IMR-90 (cell line): ENCODE measurements around the gene DNAAF3. TPM values are rescaled to one million over a fixed set of nuclear protein-coding genes. Genes with fewer than 3 reads are reported as not detected.
"Not testable (repeated sequence)": the region's sequence is repeated elsewhere in the genome, so short reads cannot be mapped to it uniquely, and the experiment has no call there.

Experiments
- ATAC-seq: fragments of 200-7000 bp; cut with Tn5 transposase; 2 replicates; pipeline ENCODE4 v1.9.1; 2020; ENCODE audit warnings: low read depth, mild to moderate bottlenecking, moderate library complexity
- BruUV-seq: library from RNA; stranded (reverse); fragments of 400-500 nt; replicated peaks from 2 replicates; lab custom pipeline; 2021; lab: Mats Ljungman, UMichigan
- CTCF ChIA-PET: fragments of 300-600 bp; formaldehyde crosslinking; extraction: SDS; loops from one replicate; lab custom pipeline; 2021; ENCODE audit warnings: antibody characterized with exemption; lab: Yijun Ruan, JAX
- POLR2A ChIA-PET: fragments of 300-600 bp; sonication (Branson Sonifier 250); formaldehyde crosslinking; loops from one replicate; lab custom pipeline; 2022; ENCODE audit warnings: antibody characterized with exemption; ENCODE audit not compliant: unreplicated experiment; lab: Charles Lee
- DNase-seq: peaks from one replicate; pipeline ENCODE4 v3.0.0; 2013
- H2AFZ ChIP-seq: replicated peaks from 2 replicates; pipeline ENCODE3; 2013; ENCODE audit warnings: low read length, mild to moderate bottlenecking; ENCODE audit not compliant: poor library complexity
- H2AK5ac ChIP-seq: 2 replicates; pipeline ENCODE4 v1.6.1; 2013; ENCODE audit warnings: low read depth, low read length, inconsistent platforms
- H2AK9ac ChIP-seq: replicated peaks from 2 replicates; pipeline ENCODE3; 2013; ENCODE audit warnings: mild to moderate bottlenecking, low read depth, low read length, moderate library complexity; ENCODE audit not compliant: poor library complexity
- H2BK120ac ChIP-seq: 2 replicates; pipeline ENCODE4 v1.6.1; 2013; ENCODE audit warnings: low read depth, low read length, inconsistent platforms
- H2BK15ac ChIP-seq: 3 replicates; pipeline ENCODE4 v1.6.1; 2013; ENCODE audit warnings: low read depth, low read length, inconsistent platforms
- H2BK20ac ChIP-seq: 2 replicates; pipeline ENCODE4 v1.6.1; 2013; ENCODE audit warnings: low read depth, mild to moderate bottlenecking, inconsistent platforms, low read length, moderate library complexity
- H2BK5ac ChIP-seq: 2 replicates; pipeline ENCODE4 v1.6.1; 2013; ENCODE audit warnings: mild to moderate bottlenecking, low read depth, low read length, inconsistent platforms; ENCODE audit not compliant: poor library complexity, severe bottlenecking
- H3K14ac ChIP-seq: replicated peaks from 2 replicates; pipeline ENCODE4 v1.6.1; 2013; ENCODE audit warnings: low read depth, low read length, inconsistent platforms
- H3K18ac ChIP-seq: 2 replicates; pipeline ENCODE4 v1.6.1; 2013; ENCODE audit warnings: low read depth, low read length, control low read depth
- H3K23ac ChIP-seq: 2 replicates; pipeline ENCODE4 v1.6.1; 2013; ENCODE audit warnings: low read depth, low read length, inconsistent platforms
- H3K27ac ChIP-seq: 2 replicates; pipeline ENCODE4 v1.5.1; 2013; ENCODE audit warnings: mild to moderate bottlenecking, control low read depth, low read length; ENCODE audit not compliant: insufficient read depth
- H3K27me3 ChIP-seq: 2 replicates; pipeline ENCODE4 v1.6.1; 2013; ENCODE audit warnings: low read length; ENCODE audit not compliant: control insufficient read depth, insufficient read depth
- H3K36me3 ChIP-seq: 2 replicates; pipeline ENCODE4 v1.6.1; 2013; ENCODE audit warnings: low read length, mixed read lengths; ENCODE audit not compliant: control insufficient read depth, insufficient read depth
- H3K4ac ChIP-seq: 2 replicates; pipeline ENCODE4 v1.6.1; 2013; ENCODE audit warnings: low read depth, low read length, inconsistent platforms
- H3K4me1 ChIP-seq: 2 replicates; pipeline ENCODE4 v1.6.1; 2013; ENCODE audit warnings: low read length, mixed read lengths; ENCODE audit not compliant: control insufficient read depth, insufficient read depth
- H3K4me2 ChIP-seq: 2 replicates; pipeline ENCODE4 v1.6.1; 2013; ENCODE audit warnings: low read depth, mild to moderate bottlenecking, control low read depth, low read length, moderate library complexity
- H3K4me3 ChIP-seq: 2 replicates; pipeline ENCODE4 v1.5.1; 2013; ENCODE audit warnings: low read depth, mild to moderate bottlenecking, control low read depth, low read length, moderate library complexity; ENCODE audit not compliant: insufficient read depth
- H3K56ac ChIP-seq: 2 replicates; pipeline ENCODE4 v1.6.1; 2013; ENCODE audit warnings: low read length, inconsistent platforms; ENCODE audit not compliant: insufficient read depth; ENCODE audit errors: extremely low read depth
- H3K79me1 ChIP-seq, 2 experiments: 2 replicates each; pipeline ENCODE4 v1.6.1; 2013; ENCODE audit warnings: low read length in 2 of 2, inconsistent platforms in 1 of 2, low read depth in 1 of 2
- H3K9ac ChIP-seq: 2 replicates; pipeline ENCODE4 v1.6.1; 2013; ENCODE audit warnings: low read depth, low read length, control low read depth
- H3K9me1 ChIP-seq: 2 replicates; pipeline ENCODE4 v1.6.1; 2013; ENCODE audit warnings: low read length, inconsistent platforms; ENCODE audit not compliant: insufficient read depth
- H3K9me3 ChIP-seq: 2 replicates; pipeline ENCODE4 v1.6.1; 2013; ENCODE audit warnings: low read length; ENCODE audit not compliant: control insufficient read depth, insufficient read depth
- H4K20me1 ChIP-seq: 2 replicates; pipeline ENCODE4 v1.6.1; 2013; ENCODE audit warnings: low read length, inconsistent platforms; ENCODE audit not compliant: insufficient read depth
- H4K5ac ChIP-seq: 2 replicates; pipeline ENCODE4 v1.6.1; 2013; ENCODE audit warnings: mild to moderate bottlenecking, low read depth, low read length, control low read depth
- H4K8ac ChIP-seq, 2 experiments: 2 replicates each; pipeline ENCODE4 v1.6.1; 2013; ENCODE audit warnings: low read depth in 2 of 2, low read length in 2 of 2, control low read depth in 1 of 2, inconsistent platforms in 1 of 2
- H4K91ac ChIP-seq: 2 replicates; pipeline ENCODE4 v1.6.1; 2013; ENCODE audit warnings: low read depth, low read length, inconsistent platforms; ENCODE audit not compliant: insufficient read depth
- CTCF ChIP-seq: conservative IDR thresholded peaks from 2 replicates; pipeline ENCODE4 v1.5.1; 2012; ENCODE audit warnings: mild to moderate bottlenecking, low read depth, low read length, improper control_type of control experiment
- RAD21 ChIP-seq: IDR thresholded peaks from 2 replicates; pipeline ENCODE4 v1.6.1; 2012; ENCODE audit warnings: low read length, improper control_type of control experiment
- WGBS, 2 experiments: methylation state at CpG; one replicate each; pipeline versions ENCODE4 v1.1.5 to v1.1.7; 2013; ENCODE audit warnings: missing lambda C conversion rate in 2 of 2; ENCODE audit not compliant: insufficient read length in 1 of 2; ENCODE audit errors: extremely low coverage in 2 of 2; 5-methylcytosine and 5-hydroxymethylcytosine counted together
- dilution Hi-C: fragments of 300-500 bp; cut with HindIII; formaldehyde crosslinking; loops from one replicate; pipeline ENCODE4 v1.14.3; 2018; ENCODE audit warnings: low sequenced_read_pairs; ENCODE audit not compliant: unreplicated experiment
- in situ Hi-C: fragments of 300-500 bp; cut with MboI; formaldehyde crosslinking; loops from 3 replicates; pipeline ENCODE4 v1.14.3; 2019; ENCODE audit warnings: low sequenced_read_pairs, inconsistent platforms, mixed read lengths
- intact Hi-C: fragments of 100-400 bp; cut with micrococcal nuclease; formaldehyde crosslinking; loops from 2 replicates; pipeline ENCODE4 v1.10.0; 2022
- polyA plus RNA-seq, 3 experiments: library from polyadenylated mRNA; depleted of rRNA; stranded (reverse); fragments of >200 nt; gene quantifications; 2 replicates each; pipeline ENCODE4 v1.2.3, GENCODE V29; 2012; ENCODE audit warnings: low replicate concordance in 1 of 3
- total RNA-seq: library from RNA; depleted of rRNA; stranded (reverse); fragments of >200 nt; gene quantifications from 2 replicates; pipeline ENCODE4 v1.2.3, GENCODE V29; 2012

DNAAF3 gene
- total and polyA plus RNA-seq, 2 of the 4 experiments (the other 2 are of a cell fraction): 0.34 TPM; not detected in 1

- H3K4me3 ChIP-seq, H3K9me3 ChIP-seq, H2AFZ ChIP-seq, H2BK20ac ChIP-seq, H3K18ac ChIP-seq, CTCF ChIA-PET, H2BK120ac ChIP-seq, H4K20me1 ChIP-seq, H3K36me3 ChIP-seq, H3K14ac ChIP-seq, BruUV-seq, ATAC-seq, H3K56ac ChIP-seq, H4K5ac ChIP-seq, POLR2A ChIA-PET, H3K4ac ChIP-seq, H3K27me3 ChIP-seq, H2AK5ac ChIP-seq, dilution Hi-C loops, intact Hi-C loops, H3K27ac ChIP-seq, H3K4me2 ChIP-seq, H3K9ac ChIP-seq, H3K23ac ChIP-seq, H2BK5ac ChIP-seq, H4K8ac ChIP-seq, H3K4me1 ChIP-seq, H4K91ac ChIP-seq, H3K79me1 ChIP-seq, DNase-seq, in situ Hi-C loops, H2BK15ac ChIP-seq, H3K9me1 ChIP-seq, H2AK9ac ChIP-seq: not testable (repeated sequence)
- WGBS, 2 experiments: no CpG with 5 or more reads among the region's 10 CpGs
- TF ChIP-seq CTCF (0 out of 2 replicates have a peak, but pooled peaks have one; percentile 11), RAD21 (peak; percentile 12; the same call in 1 of the 2 replicates)
Observed at GRCh38 chr19:55202199-55202598, 35.8 kb upstream of the DNAAF3 start.
